Fibroblast of skin of right quadriceps (primary cell): ENCODE measurements around the gene HSD17B8.
"Not testable (repeated sequence)": the region's sequence is repeated elsewhere in the genome, so short reads cannot be mapped to it uniquely, and the experiment has no call there.

Experiments
- DNase-seq: peaks from one replicate; pipeline ENCODE4 v3.0.0-alpha.2; 2013

HSD17B8 gene

DNA sequence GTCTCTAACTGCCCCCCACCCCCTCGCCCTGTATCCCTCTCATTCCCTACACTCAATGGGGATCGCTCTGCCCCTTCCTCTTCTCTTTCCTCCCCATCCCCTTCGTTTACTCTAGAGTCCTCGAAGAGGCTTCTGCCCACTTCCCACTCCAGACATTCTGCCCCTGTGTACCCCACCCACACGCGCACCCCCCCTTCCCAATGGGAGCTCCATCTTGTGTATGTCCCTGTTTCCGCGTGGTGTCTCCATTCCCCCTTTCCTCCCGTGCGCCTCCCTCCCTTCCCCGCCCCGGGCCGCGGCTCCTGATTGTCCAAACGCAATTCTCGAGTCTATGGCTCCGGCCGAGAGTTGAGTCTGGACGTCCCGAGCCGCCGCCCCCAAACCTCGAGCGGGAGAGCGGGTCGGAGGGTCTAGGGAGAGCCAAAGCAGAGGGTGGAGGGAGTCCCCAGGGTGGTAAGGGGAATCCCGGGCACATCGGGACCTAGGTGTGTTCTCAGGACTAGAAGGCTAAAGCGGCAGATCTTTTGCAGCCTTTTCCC is 3.2 kb downstream of the HSD17B8 start:
- DNase-seq, result peak; percentile 50

DNA sequence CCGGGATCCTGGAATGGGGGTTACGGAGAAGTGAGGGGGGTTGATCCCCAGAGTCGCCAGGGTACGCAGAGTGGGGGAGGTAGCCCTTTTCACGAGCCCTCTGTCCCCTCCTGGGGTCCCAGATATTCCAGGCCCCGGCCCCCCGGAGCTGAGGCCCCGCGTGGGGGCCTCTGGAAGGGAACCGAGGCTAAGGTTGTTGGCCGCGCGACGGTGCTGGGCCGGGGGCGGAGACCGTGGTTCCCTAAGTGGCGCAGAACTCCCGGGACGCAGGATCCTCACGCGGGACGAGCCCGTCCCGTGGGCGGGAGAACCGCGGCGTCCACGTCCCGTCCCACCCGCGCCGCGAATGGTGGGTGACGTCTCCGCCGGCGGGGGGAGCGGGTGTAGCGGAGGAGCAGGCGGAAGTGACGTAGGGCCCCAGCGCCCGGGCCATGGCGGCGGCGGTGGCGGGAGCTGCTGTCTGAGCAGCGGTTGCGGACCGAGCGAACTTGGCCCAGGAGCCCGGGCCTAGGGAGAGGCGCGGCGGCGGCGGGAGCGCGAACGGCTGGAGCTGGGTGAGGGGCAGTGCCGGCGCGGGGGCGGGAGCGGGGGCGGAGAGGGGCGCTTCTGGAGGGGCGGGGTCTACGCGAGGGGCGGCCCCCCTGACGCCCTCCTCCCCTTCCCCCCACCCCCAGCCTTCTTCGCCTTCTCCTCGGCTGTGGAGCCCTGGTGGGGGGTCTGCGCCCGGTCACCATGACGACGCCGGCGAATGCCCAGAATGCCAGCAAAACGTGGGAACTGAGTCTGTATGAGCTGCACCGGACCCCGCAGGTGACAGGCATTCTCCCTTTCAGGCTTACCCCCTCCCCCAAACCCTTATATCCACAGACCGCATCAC is 3.9 kb downstream of the HSD17B8 start, which contains the start of gene RING1:
Gene RING1, plus strand, starts transcription at position 410 of the 877 bp plus-strand sequence. Its CDS starts 323 bp downstream, at position 733.
- peak; percentile 69 for DNase-seq

DNA sequence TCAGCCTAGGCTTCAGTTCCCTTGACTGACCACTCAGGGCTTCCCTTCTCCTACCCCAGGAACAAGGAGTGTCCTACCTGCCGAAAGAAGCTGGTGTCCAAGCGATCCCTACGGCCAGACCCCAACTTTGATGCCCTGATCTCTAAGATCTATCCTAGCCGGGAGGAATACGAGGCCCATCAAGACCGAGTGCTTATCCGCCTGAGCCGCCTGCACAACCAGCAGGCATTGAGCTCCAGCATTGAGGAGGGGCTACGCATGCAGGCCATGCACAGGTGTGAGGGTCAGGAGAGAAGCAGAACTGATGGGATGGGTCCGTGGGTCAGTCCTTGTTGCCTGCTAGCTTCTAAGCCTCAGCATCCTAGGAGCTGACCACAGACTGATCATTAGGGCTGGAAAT is 5.4 kb downstream of the HSD17B8 start:
- DNase-seq, result no peak

DNA sequence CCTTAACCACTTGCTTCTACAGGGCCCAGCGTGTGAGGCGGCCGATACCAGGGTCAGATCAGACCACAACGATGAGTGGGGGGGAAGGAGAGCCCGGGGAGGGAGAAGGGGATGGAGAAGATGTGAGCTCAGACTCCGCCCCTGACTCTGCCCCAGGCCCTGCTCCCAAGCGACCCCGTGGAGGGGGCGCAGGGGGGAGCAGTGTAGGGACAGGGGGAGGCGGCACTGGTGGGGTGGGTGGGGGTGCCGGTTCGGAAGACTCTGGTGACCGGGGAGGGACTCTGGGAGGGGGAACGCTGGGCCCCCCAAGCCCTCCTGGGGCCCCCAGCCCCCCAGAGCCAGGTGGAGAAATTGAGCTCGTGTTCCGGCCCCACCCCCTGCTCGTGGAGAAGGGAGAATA is 6.7 kb downstream of the HSD17B8 start:
- DNase-seq, result no peak

DNA sequence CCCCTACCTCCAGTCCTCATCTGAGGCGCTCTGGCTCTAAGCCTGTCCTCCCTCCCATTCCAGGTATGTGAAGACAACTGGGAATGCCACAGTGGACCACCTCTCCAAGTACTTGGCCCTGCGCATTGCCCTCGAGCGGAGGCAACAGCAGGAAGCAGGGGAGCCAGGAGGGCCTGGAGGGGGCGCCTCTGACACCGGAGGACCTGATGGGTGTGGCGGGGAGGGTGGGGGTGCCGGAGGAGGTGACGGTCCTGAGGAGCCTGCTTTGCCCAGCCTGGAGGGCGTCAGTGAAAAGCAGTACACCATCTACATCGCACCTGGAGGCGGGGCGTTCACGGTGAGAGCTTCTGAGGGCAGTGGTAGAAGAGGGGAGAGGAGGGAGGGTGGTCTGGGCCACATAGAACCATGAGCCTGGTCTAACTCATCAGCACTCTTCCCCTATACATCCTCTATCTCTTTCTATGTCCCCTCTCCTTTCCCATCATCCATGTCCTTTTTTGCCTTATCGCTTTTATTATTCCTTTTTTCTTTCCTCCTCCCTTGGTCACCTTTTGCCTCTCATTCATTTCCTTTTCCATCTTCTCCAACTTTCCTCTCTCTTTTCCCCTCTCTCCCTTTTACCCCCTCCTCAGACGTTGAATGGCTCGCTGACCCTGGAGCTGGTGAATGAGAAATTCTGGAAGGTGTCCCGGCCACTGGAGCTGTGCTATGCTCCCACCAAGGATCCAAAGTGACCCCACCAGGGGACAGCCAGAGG is 7.4 kb downstream of the HSD17B8 start:
- DNase-seq, result no peak

DNA sequence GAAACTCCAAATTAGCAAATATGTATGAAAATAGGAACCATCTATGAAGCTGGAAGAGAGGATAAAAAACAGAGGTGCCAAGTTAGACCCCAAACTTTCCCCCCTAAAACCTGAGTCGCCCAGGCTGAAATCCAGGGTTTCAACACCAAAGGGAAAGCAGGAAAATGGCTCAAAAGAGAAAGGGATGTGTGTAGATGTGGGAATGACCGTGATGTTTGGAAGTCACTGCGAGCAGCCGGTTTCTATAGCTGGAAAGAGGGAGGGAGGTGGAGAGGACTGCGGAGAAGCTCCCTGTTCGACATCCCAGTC is 8.4 kb downstream of the HSD17B8 start:
- DNase-seq, result no peak

DNA sequence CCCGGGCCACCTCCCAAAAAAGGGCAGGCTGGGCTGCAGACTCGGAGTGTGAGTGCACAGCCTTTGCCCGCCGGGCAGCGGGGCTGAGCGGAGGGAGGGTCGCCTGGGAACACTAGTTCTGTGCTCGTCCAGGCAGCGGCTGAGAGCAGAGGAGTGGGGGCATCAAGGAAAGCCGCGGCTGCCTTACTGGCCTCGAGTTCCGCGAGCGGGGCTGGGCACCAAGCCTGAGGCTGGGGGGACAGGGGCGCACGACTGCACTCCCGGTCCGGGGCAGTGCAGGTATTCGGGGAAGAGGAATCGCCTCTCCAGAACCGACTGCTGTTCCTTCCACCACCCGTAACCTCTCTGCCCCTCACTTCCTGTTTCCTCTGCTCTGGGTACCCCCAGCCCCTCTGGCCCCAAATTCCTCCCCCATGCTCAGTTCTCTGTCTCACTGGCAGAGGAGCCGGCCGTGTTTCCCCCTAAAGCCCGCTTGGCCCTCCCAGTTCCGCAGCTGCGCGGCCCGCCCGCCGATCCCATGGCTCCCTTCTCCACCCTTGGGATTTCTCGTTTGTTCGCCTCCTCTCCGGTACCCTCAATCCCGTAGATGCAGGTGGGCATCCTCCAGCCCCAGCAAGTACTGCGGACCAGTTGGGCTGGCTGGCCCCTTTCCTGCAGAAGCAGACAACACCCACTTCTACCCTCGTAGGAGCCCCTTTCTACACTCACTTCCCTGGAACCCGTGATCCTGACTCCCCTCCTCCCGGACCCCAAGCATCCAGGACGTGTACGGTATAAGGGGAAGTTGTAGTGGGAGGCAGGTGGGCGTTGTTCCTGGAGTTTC is 8.9 kb downstream of the HSD17B8 start:
- DNase-seq, result no peak

DNA sequence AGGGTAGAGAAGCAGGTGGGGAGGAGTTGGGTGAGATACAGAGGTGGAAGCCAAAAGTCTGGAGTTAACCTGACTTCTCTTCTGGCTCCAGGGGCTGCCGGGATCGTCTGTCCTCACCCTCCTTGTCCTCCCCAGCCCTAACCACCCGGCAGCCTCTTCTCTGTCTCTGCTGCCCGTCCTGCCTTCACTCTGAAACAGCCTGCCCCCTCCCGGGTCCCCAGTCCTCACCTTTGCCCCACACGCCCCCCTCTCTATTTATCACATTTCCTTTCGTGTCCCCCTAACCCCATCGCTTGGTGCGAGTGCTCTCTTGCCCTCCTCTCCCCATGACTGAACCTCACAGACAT is 9.5 kb downstream of the HSD17B8 start:
- no peak for DNase-seq

DNA sequence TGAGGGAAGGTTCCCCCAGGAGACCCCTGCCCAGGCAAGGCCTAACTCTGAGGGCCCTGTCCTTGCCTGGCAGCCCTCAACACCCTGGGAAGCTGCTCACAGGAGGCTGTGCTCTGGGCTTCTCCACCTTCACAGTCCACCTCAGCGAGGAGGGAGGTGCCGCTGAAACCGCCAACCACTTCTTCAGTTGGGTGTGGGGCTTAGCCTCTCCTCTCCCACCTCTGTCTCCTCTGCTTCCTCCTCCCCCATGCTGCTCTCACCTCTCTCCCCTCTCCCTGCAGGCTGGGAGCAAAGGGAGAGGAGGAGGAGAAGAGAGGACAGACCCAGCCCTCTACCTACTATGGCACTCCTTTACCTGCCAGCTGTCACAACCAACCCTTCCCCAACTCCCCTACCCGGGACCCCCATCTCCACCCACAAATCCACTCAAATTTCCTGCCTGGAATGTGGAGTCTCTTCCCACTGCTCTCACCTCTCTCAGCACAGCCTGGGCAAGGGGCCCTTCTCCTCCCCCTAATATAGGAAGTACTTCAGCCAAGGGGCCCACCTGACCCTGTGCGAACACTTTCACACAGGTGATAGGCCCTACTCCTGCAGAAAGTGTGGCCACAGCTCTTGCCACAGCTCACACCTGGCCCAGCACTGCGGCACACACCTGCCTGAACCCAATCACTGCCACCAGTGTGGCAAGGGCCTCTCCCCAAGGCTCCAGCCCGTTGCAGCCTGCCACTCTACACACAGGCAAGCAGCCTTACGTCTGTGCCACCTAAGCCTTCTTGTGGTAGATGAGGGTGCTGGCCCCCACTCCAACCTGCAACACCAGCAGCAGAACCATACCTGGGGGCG is 11.0 kb downstream of the HSD17B8 start:
- DNase-seq, result no peak

DNA sequence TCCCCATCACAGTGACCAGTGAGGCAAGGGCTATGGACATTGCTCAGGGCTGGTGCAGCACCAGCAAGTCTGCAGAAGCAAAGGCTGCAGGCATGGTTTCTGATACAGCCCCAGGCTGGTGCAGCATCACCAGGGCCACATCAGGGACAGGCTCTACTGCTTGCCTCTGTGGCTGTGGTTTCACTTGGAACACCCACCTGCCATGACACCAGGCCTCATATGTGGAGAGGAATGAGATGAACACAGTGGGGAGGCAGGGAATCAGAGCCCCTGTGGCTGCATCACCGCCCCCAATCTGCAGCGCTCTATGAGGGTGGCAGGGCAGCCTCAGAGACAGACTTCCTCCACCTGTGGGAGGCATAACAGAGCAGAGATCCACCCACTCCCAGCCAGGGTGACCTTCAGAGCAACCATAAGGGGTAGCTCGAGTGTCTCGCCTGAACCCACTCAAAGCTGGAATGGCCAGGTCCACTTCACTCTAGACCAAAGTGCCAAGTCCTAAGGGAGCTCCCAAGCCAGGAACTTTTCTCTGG is 11.7 kb downstream of the HSD17B8 start:
- DNase-seq, result no peak

DNA sequence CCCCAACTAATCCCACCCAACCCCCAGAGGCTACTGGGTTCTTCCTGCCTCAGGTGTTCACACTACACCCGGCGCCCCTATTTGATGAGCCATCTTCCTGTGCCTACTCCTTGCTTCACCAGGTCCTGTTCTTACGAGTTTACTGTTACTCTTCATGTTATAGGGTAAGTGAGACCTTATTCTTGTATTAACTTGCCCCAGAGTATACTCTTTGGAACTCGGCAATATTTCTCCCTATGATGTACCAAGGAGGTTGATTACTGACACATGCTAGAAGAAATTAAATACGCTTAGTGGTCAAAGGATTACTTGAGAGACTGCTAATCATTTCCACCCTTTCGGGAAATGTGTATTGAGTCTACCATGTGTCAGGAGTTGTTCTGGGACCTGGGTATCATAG is 12.8 kb downstream of the HSD17B8 start:
- no peak for DNase-seq

DNA sequence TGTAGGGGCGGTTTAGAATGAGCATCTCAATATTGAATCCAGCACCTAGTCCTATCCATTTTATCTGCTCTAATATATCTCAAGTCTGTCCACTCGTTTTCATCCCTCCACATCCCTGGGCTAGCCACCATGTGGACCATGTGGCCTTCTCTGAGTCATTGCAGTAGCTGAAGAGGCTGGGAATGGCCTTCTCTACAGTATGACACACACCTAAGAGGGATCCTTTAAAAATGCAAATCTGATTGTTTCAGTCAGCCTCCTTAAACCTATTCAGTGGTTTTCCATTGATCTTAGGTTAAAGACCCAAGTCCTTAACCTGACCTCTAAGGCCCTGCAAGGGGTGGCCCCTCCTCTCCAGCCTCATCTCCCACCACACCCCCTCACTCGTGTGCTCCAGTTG is 13.2 kb downstream of the HSD17B8 start:
- no peak for DNase-seq

DNA sequence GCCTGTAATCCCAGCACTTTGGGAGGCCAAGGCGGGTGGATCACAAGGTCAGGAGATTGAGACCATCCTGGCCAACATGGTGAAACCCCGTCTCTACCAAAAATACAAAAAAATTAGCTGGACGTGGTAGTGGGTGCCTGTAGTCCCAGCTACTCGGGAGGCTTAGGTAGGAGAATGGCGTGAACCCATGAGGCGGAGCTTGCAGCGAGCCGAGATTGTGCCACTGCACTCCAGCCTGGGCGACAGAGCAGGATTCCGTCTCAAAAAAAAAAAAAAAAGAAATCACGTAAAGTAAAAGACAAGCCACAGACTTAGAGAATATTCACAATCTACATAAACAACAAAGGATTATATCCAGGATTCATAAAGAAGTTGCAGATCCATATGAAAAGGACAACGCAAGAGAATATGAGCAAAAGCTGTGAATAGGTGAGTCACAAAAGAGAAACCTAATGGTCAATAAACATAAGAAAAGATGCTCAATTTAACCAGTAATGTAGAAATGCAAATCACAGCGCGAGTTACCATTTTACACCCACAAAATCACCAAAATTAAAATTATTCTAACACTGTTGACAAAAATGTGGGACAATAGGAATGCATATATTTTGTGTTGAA is 22.2 kb downstream of the HSD17B8 start:
- DNase-seq, result not testable (repeated sequence)

DNA sequence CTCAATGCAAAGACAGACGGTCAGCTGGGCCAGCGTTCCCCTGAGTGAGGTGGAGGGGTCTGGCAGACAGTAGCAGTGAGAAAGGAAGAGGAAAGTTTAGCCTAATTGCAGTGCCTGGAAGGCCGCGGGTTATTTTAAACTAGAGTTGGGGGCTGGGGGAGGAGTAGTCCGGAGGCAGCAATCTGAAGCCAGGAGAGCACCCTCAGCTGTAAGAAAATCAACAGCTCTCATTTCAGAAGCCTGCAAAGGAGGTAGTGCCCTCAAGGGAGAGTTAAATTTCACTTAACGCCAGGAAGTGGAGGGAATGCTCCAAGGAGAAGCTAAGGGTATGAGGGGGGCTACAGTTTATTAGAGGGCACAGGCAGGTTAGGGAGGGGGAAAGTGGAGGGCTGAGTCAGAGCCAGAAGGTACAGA is 30.8 kb downstream of the HSD17B8 start:
- no peak for DNase-seq

DNA sequence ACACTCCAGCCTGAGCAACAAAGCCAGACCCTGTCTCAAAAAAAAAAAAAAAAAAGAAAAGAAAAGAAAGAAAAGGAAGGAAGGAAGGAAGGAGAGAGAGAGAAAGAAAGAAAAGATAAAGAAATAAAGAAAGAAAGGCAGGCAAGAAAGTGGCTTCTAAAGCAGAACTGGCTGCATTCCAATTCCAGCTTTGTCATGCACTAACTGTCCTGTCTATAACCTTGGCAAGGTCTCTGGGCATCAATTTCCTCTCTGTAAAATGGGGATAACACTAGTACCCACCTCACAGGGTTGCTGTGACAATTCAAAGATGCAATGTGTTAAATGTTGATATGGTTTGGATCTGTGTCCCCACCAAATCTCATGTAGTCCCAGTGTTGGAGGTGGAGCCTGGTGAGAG is 31.9 kb downstream of the HSD17B8 start:
- no peak for DNase-seq

DNA sequence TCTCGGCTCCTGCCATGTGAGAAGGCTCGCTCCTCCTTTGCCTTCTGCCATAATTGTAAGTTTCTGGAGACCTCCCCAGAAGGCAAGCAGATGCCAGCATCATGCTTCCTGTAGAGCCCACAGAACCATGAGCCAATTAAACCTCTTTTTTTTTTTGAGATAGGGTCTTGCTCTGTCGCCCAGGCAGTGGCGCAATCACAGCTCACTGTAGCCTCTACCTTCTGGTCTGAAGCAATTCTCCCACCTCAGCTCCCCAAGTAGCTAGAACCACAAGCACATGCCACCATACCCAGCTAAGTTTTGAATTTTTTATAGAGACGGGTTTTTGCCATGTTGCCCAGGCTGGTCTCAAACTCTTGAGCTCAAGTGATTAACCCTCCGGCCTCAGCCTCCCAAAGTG is 32.4 kb downstream of the HSD17B8 start:
- no peak for DNase-seq

DNA sequence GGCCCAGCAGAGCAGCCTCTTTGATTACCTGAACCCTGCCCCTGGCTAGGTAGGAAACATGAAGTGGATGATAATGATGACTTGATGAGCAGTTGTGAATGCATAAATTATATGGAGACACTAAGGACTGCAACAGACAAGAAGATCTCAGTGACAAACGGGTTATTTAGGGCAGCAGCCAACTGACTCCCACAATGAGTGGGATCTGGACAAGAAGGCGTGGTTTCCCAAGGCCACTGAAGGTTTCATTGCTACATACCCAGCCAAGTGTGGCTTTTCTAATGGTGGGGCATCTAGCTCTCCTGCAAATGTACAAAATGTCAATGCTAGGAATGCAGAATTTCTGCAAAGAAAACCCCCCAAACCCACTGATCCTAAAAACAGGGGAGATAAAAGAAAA is 33.3 kb downstream of the HSD17B8 start:
- DNase-seq, result no peak

DNA sequence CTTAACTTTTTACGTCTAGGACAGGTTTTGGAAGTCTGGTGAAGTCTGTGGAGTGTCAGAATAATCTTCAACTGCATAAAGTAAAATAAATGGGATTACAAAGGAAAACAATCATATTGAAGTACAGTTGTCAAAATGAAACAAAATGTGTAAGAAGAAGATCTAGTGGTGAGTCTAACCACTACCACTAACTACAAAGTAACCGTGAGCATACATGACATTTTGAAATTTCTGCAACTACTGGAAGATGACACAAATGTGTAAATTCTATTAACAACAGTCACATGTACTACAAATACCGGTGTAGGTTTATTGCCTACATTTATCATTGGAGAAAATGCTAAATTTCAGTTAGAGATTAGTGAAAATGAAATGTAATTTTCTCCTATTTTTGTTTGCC is 37.5 kb downstream of the HSD17B8 start:
- DNase-seq, result no peak

DNA sequence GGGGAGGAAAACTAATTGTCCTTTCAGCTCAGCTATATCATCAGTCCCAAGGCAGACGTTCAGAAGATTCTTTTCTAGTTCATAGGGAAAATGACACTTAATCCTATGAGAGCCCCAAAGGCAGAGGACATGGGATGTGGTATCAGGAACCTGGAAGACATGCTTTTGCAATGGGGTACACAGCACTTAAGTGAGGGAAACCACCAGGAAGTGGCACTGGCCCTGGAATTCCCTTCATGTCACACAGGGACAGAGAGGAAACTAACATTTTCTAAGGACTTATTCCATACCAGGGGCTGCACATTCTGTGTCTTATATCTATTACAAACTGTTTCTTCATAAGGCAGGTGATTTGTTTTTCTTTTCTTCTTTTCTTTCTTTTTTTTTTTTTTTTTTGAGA is 39.0 kb downstream of the HSD17B8 start:
- no peak for DNase-seq

DNA sequence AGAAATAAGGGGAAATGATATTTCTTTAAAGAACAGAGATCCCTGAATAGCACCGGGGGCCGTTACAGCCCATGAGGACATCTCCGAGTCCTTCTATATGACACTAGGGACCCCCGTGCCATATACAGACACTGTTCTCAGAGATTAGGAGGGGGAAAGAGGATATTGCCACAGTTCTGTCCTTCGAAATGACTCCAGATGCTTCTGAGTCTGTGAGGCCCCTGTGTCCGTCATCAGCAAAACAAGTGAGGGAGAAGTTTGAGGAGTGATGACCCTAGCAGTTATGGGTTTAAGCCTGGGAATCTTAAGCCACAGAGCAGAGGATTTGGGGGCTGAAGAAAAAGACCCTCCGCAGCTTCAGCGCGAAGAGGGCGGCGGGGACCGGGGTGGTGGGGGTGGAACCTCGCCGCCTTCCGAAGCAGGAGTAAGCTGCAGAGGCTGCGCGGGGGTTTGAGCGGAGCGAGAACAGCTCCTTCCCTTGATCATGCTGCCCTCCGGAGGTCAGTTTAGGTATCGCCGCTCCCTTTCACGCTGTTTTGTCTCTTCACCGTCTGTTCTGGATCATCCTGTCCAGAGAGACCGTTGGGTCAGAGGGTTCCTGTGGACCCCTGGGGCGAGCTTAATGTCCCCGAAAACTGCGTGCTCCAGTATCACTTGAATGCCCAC is 43.7 kb downstream of the HSD17B8 start:
- peak; percentile 84 for DNase-seq

DNA sequence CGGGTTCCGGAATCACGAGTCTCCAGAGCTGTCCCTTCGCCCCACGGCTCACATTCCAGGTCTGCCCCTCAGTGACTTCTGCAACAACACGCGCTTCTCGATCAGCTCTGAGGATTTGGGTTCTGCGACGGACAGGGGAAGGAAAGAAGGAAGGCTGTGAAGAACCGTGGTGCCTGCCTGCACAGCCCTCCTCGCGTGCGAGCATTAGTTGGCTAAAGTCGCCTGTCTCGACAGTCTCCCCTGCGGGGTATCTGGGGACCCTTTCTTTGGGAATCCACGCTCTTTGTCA is 44.1 kb downstream of the HSD17B8 start:
- peak; percentile 50 for DNase-seq
